CD14-positive monocyte (primary cell): ENCODE results near the gene ELOA. TPM values are rescaled to one million over a fixed set of nuclear protein-coding genes. Genes with fewer than 3 reads are reported as not detected.
A peak's percentile ranks its signal among the peaks of the same experiment; 100 is the strongest.
"Not testable (repeated sequence)": the region's sequence is repeated elsewhere in the genome, so short reads cannot be mapped to it uniquely, and the experiment has no call there.

Source experiments
- DNase-seq, 3 donors: peaks; one replicate each; pipeline ENCODE4 v3.0.0-alpha.2; 2011 to 2022
- H2AFZ ChIP-seq: 2 replicates; pipeline ENCODE4 v1.6.0; 2012; ENCODE audit warnings: mild to moderate bottlenecking, low read depth, low read length, inconsistent platforms; ENCODE audit not compliant: insufficient read depth, poor library complexity, severe bottlenecking
- H3K27ac ChIP-seq, 2 donors: 1 replicate in 1 of 2; 2 replicates in 1 of 2; pipeline ENCODE4 v1.5.1; 2012 to 2013; ENCODE audit warnings: low read length in 2 of 2, control low read depth in 1 of 2, inconsistent platforms in 1 of 2, low read depth in 1 of 2, mild to moderate bottlenecking in 1 of 2
- H3K27me3 ChIP-seq, 2 donors: one replicate each; pipeline versions ENCODE4 v1.6.0 to v1.6.1; 2011 to 2013; ENCODE audit warnings: low read length in 2 of 2; ENCODE audit not compliant: control insufficient read depth in 2 of 2, insufficient read depth in 2 of 2
- H3K36me3 ChIP-seq, 2 donors: replicated peaks in 1 of 2; 1 replicate in 1 of 2; 2 replicates in 1 of 2; pipeline versions ENCODE4 v1.5.1 to v1.6.1; 2012 to 2013; ENCODE audit warnings: low read length in 2 of 2, control low read depth in 1 of 2, inconsistent platforms in 1 of 2, mild to moderate bottlenecking in 1 of 2; ENCODE audit not compliant: insufficient read depth in 2 of 2, control insufficient read depth in 1 of 2
- H3K4me1 ChIP-seq, 2 donors: 1 replicate in 1 of 2; 2 replicates in 1 of 2; pipeline versions ENCODE4 v1.5.1 to v1.6.1; 2012 to 2013; ENCODE audit warnings: low read length in 2 of 2, control low read depth in 1 of 2, inconsistent platforms in 1 of 2, mild to moderate bottlenecking in 1 of 2, moderate library complexity in 1 of 2; ENCODE audit not compliant: insufficient read depth in 2 of 2, control insufficient read depth in 1 of 2
- H3K4me2 ChIP-seq: replicated peaks from 2 replicates; pipeline ENCODE3; 2012; ENCODE audit warnings: low read length, moderate library complexity, mild to moderate bottlenecking; ENCODE audit not compliant: poor library complexity, severe bottlenecking; ENCODE audit errors: extremely low read depth
- H3K4me3 ChIP-seq, 3 experiments: fragments of 200-600 bp in 1 of 3; sonication (generic) in 1 of 3; replicated peaks in 1 of 3; 1 replicate in 2 of 3; 2 replicates in 1 of 3; pipeline ENCODE4 v1.5.1; 2011 to 2013; ENCODE audit warnings: low read length in 3 of 3, mild to moderate bottlenecking in 3 of 3, control low read depth in 2 of 3, low read depth in 2 of 3, inconsistent platforms in 1 of 3, moderate library complexity in 1 of 3
- H3K79me2 ChIP-seq: 2 replicates; pipeline ENCODE4 v1.6.0; 2012; ENCODE audit warnings: mild to moderate bottlenecking, control low read depth, inconsistent platforms, low read length, moderate library complexity; ENCODE audit not compliant: insufficient read depth
- H3K9ac ChIP-seq: 2 replicates; pipeline ENCODE4 v1.6.0; 2017; ENCODE audit warnings: low read length, mild to moderate bottlenecking; ENCODE audit not compliant: insufficient read depth, poor library complexity, severe bottlenecking
- H3K9me3 ChIP-seq, 2 donors: replicated peaks in 1 of 2; 1 replicate in 1 of 2; 2 replicates in 1 of 2; pipeline versions ENCODE4 v1.5.1 to v1.6.1; 2012 to 2013; ENCODE audit warnings: low read length in 2 of 2, control low read depth in 1 of 2; ENCODE audit not compliant: control insufficient read depth in 1 of 2, insufficient read depth in 1 of 2
- H4K20me1 ChIP-seq: 2 replicates; pipeline ENCODE4 v1.6.0; 2012; ENCODE audit warnings: mild to moderate bottlenecking, low read length, control low read depth, moderate library complexity; ENCODE audit not compliant: insufficient read depth
- H3K27ac Mint-ChIP-seq, 7 donors: one replicate each; pipeline ENCODE4 v1.8.0; 2020; ENCODE audit warnings: mild to moderate bottlenecking in 7 of 7, mixed read lengths in 7 of 7, moderate library complexity in 6 of 7, inconsistent platforms in 2 of 7
- H3K27me3 Mint-ChIP-seq, 3 donors: one replicate each; pipeline ENCODE4 v1.8.0; 2021 to 2022; ENCODE audit warnings: low read depth in 3 of 3, mild to moderate bottlenecking in 3 of 3, mixed read lengths in 3 of 3, moderate library complexity in 3 of 3, inconsistent platforms in 1 of 3
- H3K36me3 Mint-ChIP-seq, 2 donors: one replicate each; pipeline ENCODE4 v1.8.0; 2020; ENCODE audit warnings: mixed read lengths in 2 of 2, inconsistent platforms in 1 of 2, mild to moderate bottlenecking in 1 of 2
- H3K4me1 Mint-ChIP-seq: one replicate; pipeline ENCODE4 v1.8.0; 2020; ENCODE audit warnings: mild to moderate bottlenecking, mixed read lengths
- H3K4me3 Mint-ChIP-seq, 2 donors: one replicate each; pipeline ENCODE4 v1.8.0; 2020; ENCODE audit warnings: mild to moderate bottlenecking in 2 of 2, mixed read lengths in 2 of 2, moderate library complexity in 1 of 2
- H3K9me3 Mint-ChIP-seq, 7 donors: one replicate each; pipeline ENCODE4 v1.8.0; 2020 to 2022; ENCODE audit warnings: mixed read lengths in 7 of 7, mild to moderate bottlenecking in 6 of 7, moderate library complexity in 6 of 7, inconsistent platforms in 2 of 7
- CTCF ChIP-seq: fragments of 200-600 bp; IDR thresholded peaks from one replicate; pipeline ENCODE4 v1.8.0; 2022; ENCODE audit warnings: antibody characterized with exemption, mild to moderate bottlenecking
- WGBS: methylation state at CpG from one replicate; pipeline ENCODE4 v1.1.5; 2013; ENCODE audit warnings: missing lambda C conversion rate; ENCODE audit not compliant: insufficient coverage; 5-methylcytosine and 5-hydroxymethylcytosine counted together
- intact Hi-C, 2 donors: fragments of 100-400 bp; cut with micrococcal nuclease; formaldehyde crosslinking; loops; one replicate each; pipeline versions ENCODE4 v1.15.0 to v1.15.1; 2023
- polyA plus RNA-seq, 3 donors: library from polyadenylated mRNA; depleted of rRNA in 1 of 3; unstranded in 2 of 3; stranded (reverse) in 1 of 3; fragments of 300-500 nt in 2 of 3; fragments of >200 nt in 1 of 3; fragmentation: Illumina TruSeq in 2 of 3; gene quantifications; 1 replicate in 2 of 3; 2 replicates in 1 of 3; pipeline ENCODE4 v1.2.3, GENCODE V29; 2012 to 2021

Gene ELOA
- polyA plus RNA-seq, 3 donors: 25.4 to 31.2 (median 28.7) TPM

GRCh38 chr1:23727362-23727811, 15.9 kb upstream of the ELOA start:
- WGBS: 14% methylated on average over 7 of the region's 9 CpGs
- peak; percentile 54 to 62 (median 61) for DNase-seq
- peak overlapping the region in 1 of 2 donors; percentile 77 for H3K4me3 Mint-ChIP-seq
- peak overlapping the region; percentile 73 to 94 (median 86) for H3K27ac Mint-ChIP-seq
- TF ChIP-seq CTCF: no peak
- H3K4me3 ChIP-seq: peak overlapping the region in 1 of 3 experiments; percentile 41
- no peaks in the 10 kb centered on the region for H3K79me2 ChIP-seq
- H3K27me3 ChIP-seq: no peaks in the 10 kb centered on the region
- no peaks in the 10 kb centered on the region for H4K20me1 ChIP-seq
- peak overlapping the region; percentile 56 for H2AFZ ChIP-seq
- H3K36me3 ChIP-seq: no peaks in the 10 kb centered on the region
- peak overlapping the region; percentile 61 for H3K4me2 ChIP-seq
- no peaks in the 10 kb centered on the region for H3K9me3 Mint-ChIP-seq
- H3K27ac ChIP-seq: peak overlapping the region; percentile 51 to 70
- H3K4me1 ChIP-seq: peaks cover 30 to 64% of the 10 kb centered on the region in 2 donors
- intact Hi-C loops: no loop called here
- H3K9ac ChIP-seq: peak overlapping the region; percentile 0
- peaks cover 0 to 3% (median 0%) of the 10 kb centered on the region in 3 donors for H3K27me3 Mint-ChIP-seq
- H3K9me3 ChIP-seq: no peaks in the 10 kb centered on the region
- peaks cover 0 to 1% of the 10 kb centered on the region in 2 donors for H3K36me3 Mint-ChIP-seq
- peaks cover 55% of the 10 kb centered on the region for H3K4me1 Mint-ChIP-seq

- Histone ChIP-seq H3K36me3 (no peaks in the 10 kb centered on the region), H3K4me1 (peaks cover 16 to 41% of the 10 kb centered on the region in 2 donors), H3K27me3 (no peaks in the 10 kb centered on the region), H3K27ac (no peak overlapping the region), H3K4me3 (no peak overlapping the region), H3K79me2 (no peaks in the 10 kb centered on the region), H3K4me2 (no peak overlapping the region), H3K9me3 (no peaks in the 10 kb centered on the region), H2AFZ (no peak overlapping the region), H4K20me1 (no peaks in the 10 kb centered on the region), H3K9ac (no peak overlapping the region)
- no peak for TF ChIP-seq CTCF
- Mint-ChIP-seq H3K9me3 (peaks cover 0 to 2% (median 0%) of the 10 kb centered on the region in 7 donors), H3K36me3 (peaks cover 0 to 1% of the 10 kb centered on the region in 2 donors), H3K4me1 (peaks cover 33% of the 10 kb centered on the region), H3K27me3 (no peaks in the 10 kb centered on the region), H3K4me3 (no peak overlapping the region), H3K27ac (peak overlapping the region in 1 of 7 donors; percentile 69)
- WGBS: 100% methylated on average over 5 of the region's 10 CpGs
- DNase-seq: peak in 1 of 3 donors; percentile 32
- intact Hi-C loops: no loop called here
Observed at GRCh38 chr1:23732363-23733224, 10.7 kb upstream of the ELOA start.

DNA sequence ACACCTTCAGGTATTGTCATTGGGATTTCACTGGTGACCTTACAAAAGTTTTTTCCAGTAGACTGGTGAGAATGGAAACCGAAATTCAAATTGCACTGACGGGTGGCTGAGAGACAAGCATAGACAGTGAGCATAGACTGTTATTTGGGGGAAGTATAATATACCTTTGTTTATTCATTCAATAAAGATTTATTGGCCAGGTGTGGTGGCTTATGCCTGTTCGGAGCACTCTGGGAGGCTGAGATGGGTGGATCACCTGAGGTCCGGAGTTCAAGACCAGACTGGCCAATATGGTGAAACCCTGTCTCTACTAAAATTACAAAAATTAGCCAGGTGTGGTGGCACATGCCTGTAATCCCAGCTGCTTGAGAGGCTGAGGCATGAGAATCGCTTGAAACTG, 10.0 kb upstream of the ELOA start:
- intact Hi-C loops, H3K27ac Mint-ChIP-seq, H2AFZ ChIP-seq, H3K27me3 ChIP-seq, H3K36me3 ChIP-seq, H3K9ac ChIP-seq, H3K9me3 Mint-ChIP-seq, DNase-seq, H4K20me1 ChIP-seq, H3K4me3 ChIP-seq, H3K27ac ChIP-seq, H3K36me3 Mint-ChIP-seq, H3K79me2 ChIP-seq, H3K4me2 ChIP-seq, H3K27me3 Mint-ChIP-seq, H3K9me3 ChIP-seq, H3K4me3 Mint-ChIP-seq: not testable (repeated sequence)
- peaks cover 26% of the 10 kb centered on the region for H3K4me1 Mint-ChIP-seq
- 100% methylated on average over 1 of the region's 5 CpGs for WGBS
- H3K4me1 ChIP-seq: peaks cover 9 to 34% of the 10 kb centered on the region in 2 donors
